K562 (cell line): ENCODE measurements around the gene PARD3B. TPM values are rescaled to one million over a fixed set of nuclear protein-coding genes. Genes with fewer than 3 reads are reported as not detected.

ENCODE experiments used
- ATAC-seq: fragments of 200-7000 bp; cut with Tn5 transposase; 3 replicates; pipeline ENCODE4 v1.9.1; 2020; ENCODE audit warnings: moderate library complexity
- BruUV-seq: library from RNA; stranded (reverse); fragments of 400-500 nt; replicated peaks from 2 replicates; lab custom pipeline; 2021; lab: Mats Ljungman, UMichigan
- CTCF ChIA-PET: fragments of 300-600 bp; formaldehyde crosslinking; extraction: SDS; loops from one replicate; lab custom pipeline; 2021; ENCODE audit warnings: low intra/inter-chr PET ratio; lab: Yijun Ruan, JAX
- POLR2A ChIA-PET: fragments of 300-600, 350-650 bp; sonication (Branson Sonifier 250); formaldehyde crosslinking; extraction: SDS; loops from one replicate; lab custom pipeline; 2021; ENCODE audit warnings: antibody characterized with exemption, inconsistent platforms; lab: Yijun Ruan, JAX
- DNase-seq, 4 experiments: peaks; one replicate each; pipeline versions ENCODE4 v3.0.0 to v3.0.0-alpha.2; 2011 to 2018; ENCODE audit warnings: low spot score in 3 of 4, mixed read lengths in 3 of 4; ENCODE audit errors: extremely low read depth in 1 of 4
- FAIRE-seq: peaks from 2 replicates; lab custom pipeline; 2011; peaks lifted over from hg19 to GRCh38; lab: Jason Lieb, UNC
- H2AFZ ChIP-seq: 2 replicates; pipeline ENCODE4 v1.6.0; 2011; ENCODE audit warnings: low read depth, low read length, control low read depth, inconsistent platforms
- H3K27ac ChIP-seq: fragments of 200-600 bp; 3 replicates; pipeline ENCODE4 v1.8.0; 2011; ENCODE audit warnings: low read depth, mild to moderate bottlenecking, control low read depth, inconsistent platforms, low read length, moderate library complexity, mixed read lengths; ENCODE audit errors: extremely low read depth
- H3K27me3 ChIP-seq, 2 experiments: fragments of 300-600 bp in 1 of 2; 2 replicates in 1 of 2; 3 replicates in 1 of 2; pipeline versions ENCODE4 v1.6.0 to v1.8.0; 2011; ENCODE audit warnings: inconsistent platforms in 2 of 2, low read length in 2 of 2, mild to moderate bottlenecking in 1 of 2, mixed read lengths in 1 of 2, moderate library complexity in 1 of 2; ENCODE audit not compliant: control insufficient read depth in 2 of 2, insufficient read depth in 2 of 2
- H3K36me3 ChIP-seq: fragments of 300-600 bp; 3 replicates; pipeline ENCODE4 v1.8.0; 2011; ENCODE audit warnings: mild to moderate bottlenecking, low read length, inconsistent platforms; ENCODE audit not compliant: control insufficient read depth, insufficient read depth
- H3K4me1 ChIP-seq, 2 experiments: fragments of 200-600 bp in 1 of 2; replicated peaks in 1 of 2; 2 replicates in 1 of 2; 3 replicates in 1 of 2; pipeline versions ENCODE4 v1.5.1 to v1.8.0; 2011; ENCODE audit warnings: inconsistent platforms in 2 of 2, low read length in 2 of 2, mild to moderate bottlenecking in 1 of 2, mixed read lengths in 1 of 2, moderate library complexity in 1 of 2; ENCODE audit not compliant: control insufficient read depth in 2 of 2, insufficient read depth in 2 of 2
- H3K4me2 ChIP-seq: 2 replicates; pipeline ENCODE4 v1.6.1; 2011; ENCODE audit warnings: low read length, control low read depth, inconsistent platforms, mixed read lengths; ENCODE audit not compliant: insufficient read depth
- H3K4me3 ChIP-seq: fragments of 200-600 bp; sonication (generic), shearing (Covaris generic); 2 replicates; pipeline ENCODE4 v1.5.1; 2016; ENCODE audit warnings: control low read depth, inconsistent platforms
- H3K79me2 ChIP-seq: fragments of 200-600 bp; 3 replicates; pipeline ENCODE4 v1.8.0; 2011; ENCODE audit warnings: low read length, inconsistent platforms; ENCODE audit not compliant: control insufficient read depth, insufficient read depth
- H3K9ac ChIP-seq, 2 experiments: 2 replicates each; pipeline versions ENCODE4 v1.6.0 to v1.6.1; 2011; ENCODE audit warnings: low read depth in 2 of 2, low read length in 2 of 2, control low read depth in 1 of 2, inconsistent platforms in 1 of 2, mild to moderate bottlenecking in 1 of 2, mixed read lengths in 1 of 2; ENCODE audit not compliant: insufficient read depth in 1 of 2
- H3K9me1 ChIP-seq: one replicate; pipeline ENCODE4 v1.6.0; 2011; ENCODE audit warnings: inconsistent platforms, mild to moderate bottlenecking, low read length, moderate library complexity; ENCODE audit not compliant: control insufficient read depth, insufficient read depth
- H3K9me3 ChIP-seq: replicated peaks from 2 replicates; pipeline ENCODE4 v1.5.1; 2011; ENCODE audit warnings: low read depth, low read length, inconsistent platforms; ENCODE audit not compliant: control insufficient read depth, insufficient read depth
- H4K20me1 ChIP-seq: replicated peaks from 2 replicates; pipeline ENCODE4 v1.6.1; 2011; ENCODE audit warnings: low read length, inconsistent platforms, mixed read lengths; ENCODE audit not compliant: control insufficient read depth, insufficient read depth
- POLR2H ChIP-seq: IDR thresholded peaks from 2 replicates; pipeline ENCODE4 v1.6.1; 2016; ENCODE audit warnings: missing genetic modification characterization, low read depth, mild to moderate bottlenecking, control low read depth, missing compliant biosample characterization, moderate library complexity
- SMARCE1 ChIP-seq: fragments of 450-650 bp; IDR thresholded peaks from 2 replicates; pipeline ENCODE4 v1.7.1; 2016; ENCODE audit warnings: mild to moderate bottlenecking
- ZC3H8 ChIP-seq: fragments of 450-650 bp; IDR thresholded peaks from 2 replicates; pipeline ENCODE4 v1.6.1; 2017
- ZFP36 ChIP-seq: fragments of 150-350 bp; IDR thresholded peaks from 2 replicates; pipeline ENCODE4 v1.6.1; 2018; ENCODE audit warnings: low read length, low read depth; ENCODE audit not compliant: partially characterized antibody
- ZNF121 ChIP-seq: sonication (generic); formaldehyde crosslinking; conservative IDR thresholded peaks from 2 replicates; pipeline ENCODE4 v1.8.0; 2022; ENCODE audit warnings: missing genetic modification reagents
- WGBS: fragments of 100-300 bp; shearing (Covaris generic); methylation state at CpG from one replicate; pipeline ENCODE4 v1.1.6; 2016; ENCODE audit warnings: low coverage, mixed read lengths; ENCODE audit not compliant: insufficient coverage; ENCODE audit errors: missing lambda C conversion rate; 5-methylcytosine and 5-hydroxymethylcytosine counted together
- in situ Hi-C: fragments of 300-500 bp; cut with MboI; formaldehyde crosslinking; loops from 4 replicates; pipeline ENCODE4 v1.15.0; 2018; ENCODE audit warnings: inconsistent platforms, mixed read lengths
- intact Hi-C: fragments of 100-400 bp; cut with micrococcal nuclease; formaldehyde crosslinking; loops from 2 replicates; pipeline ENCODE4 v1.14.2; 2022
- polyA plus RNA-seq, 8 experiments: library from polyadenylated mRNA; depleted of rRNA in 4 of 8; stranded (reverse) in 5 of 8; unstranded in 3 of 8; fragments of >200 nt; fragmentation: Nextera tagmentation in 2 of 8; fragmentation: Illumina TruSeq in 1 of 8; extraction: Ambion mirVana in 2 of 8; extraction: Trizol in 1 of 8; gene quantifications; 2 replicates each; pipeline versions ENCODE4 v1.2.1 to v1.2.3, GENCODE V29; 2011 to 2014; ENCODE audit warnings: inconsistent platforms in 1 of 8, missing spikeins in 1 of 8
- total RNA-seq, 7 experiments: library from RNA; depleted of rRNA in 6 of 7; stranded (reverse); fragments of >200 nt in 6 of 7; fragmentation: Illumina TruSeq in 2 of 7; extraction: Trizol in 2 of 7; gene quantifications; 2 replicates each; pipeline versions ENCODE4 v1.2.1 to v1.2.3, GENCODE V29; 2011 to 2021; ENCODE audit warnings: low replicate concordance in 1 of 7
- TF ChIP-seq, protein P1 (sequence below): fragments of 250-450 bp; sonication (Bioruptor Pico); IDR thresholded peaks from 2 replicates; pipeline ENCODE4 v1.4.0; 2020

PARD3B gene
- total and polyA plus RNA-seq, 9 of the 15 experiments (the other 6 are each of a cell fraction or from before 2014, with no cell fraction given) = 0.15 to 3.0 (median 1.1) TPM

DNA sequence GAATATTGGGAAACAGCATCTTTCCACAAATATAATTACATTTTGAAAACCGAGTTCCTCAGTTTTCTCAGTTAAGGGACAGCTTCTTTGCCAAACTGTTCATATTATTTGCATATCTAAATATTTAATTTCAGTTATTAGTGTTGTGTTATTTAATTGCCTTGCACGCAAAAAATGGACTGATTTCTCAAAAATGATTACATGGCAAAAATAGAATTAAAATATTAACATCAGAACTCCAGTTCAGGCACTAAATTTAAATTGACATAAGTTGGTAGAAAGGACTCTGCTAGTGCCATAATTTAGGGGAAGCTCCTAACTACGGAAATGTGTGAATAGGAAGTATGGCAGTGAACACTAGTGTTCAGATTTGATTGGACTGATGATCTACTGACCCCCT lies 209.6 kb downstream of the PARD3B start (continued):
- no peak for TF ChIP-seq ZC3H8
- no peak for TF ChIP-seq ZNF121 (CRISPR knock-in tag)
- TF ChIP-seq SMARCE1 = no peak
- no peak for TF ChIP-seq POLR2H (tag)

DNA sequence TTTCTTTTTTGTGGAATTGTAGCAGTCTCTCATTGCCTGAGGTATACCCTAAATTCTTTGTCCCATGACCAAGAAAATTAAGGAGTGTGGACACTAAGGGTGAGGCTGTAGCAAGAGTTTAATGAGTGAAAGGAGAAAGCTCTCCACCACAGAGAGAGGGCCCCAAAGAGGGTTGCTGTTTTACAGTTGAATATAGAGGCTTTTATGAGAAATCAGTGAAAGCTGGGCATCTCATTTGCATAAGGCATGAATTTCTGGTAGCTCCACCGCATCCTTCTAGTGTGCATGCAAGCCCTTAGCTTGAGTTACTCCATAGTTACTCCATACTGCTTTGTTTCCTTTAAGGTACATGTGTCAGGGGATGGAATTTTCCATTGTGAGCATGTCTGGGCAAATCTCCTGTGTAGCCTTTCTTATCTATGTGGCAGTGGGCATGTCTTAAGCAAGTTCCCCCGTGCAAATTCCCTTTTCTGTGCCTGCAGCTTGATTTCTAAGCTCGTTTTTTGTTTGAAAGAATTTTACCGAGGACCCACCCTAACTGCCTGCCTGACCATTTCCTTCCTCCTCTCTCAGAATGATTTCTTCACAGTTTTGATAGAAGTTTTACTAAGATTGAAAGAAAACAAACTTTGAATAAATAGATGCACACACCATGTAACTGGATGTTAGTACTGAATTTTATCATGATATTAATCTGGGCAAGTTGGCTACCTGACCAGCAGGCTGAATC lies 218.9 kb downstream of the PARD3B start:
- FAIRE-seq = no peak
- H3K4me2 ChIP-seq = no peak overlapping the region
- in situ Hi-C loops (no loop called here), intact Hi-C loops (no loop called here)
- no TSS peak for BruUV-seq
- H3K4me1 ChIP-seq = no peaks in the 10 kb centered on the region
- H2AFZ ChIP-seq = no peak overlapping the region
- H4K20me1 ChIP-seq = no peaks in the 10 kb centered on the region
- H3K9me3 ChIP-seq = no peaks in the 10 kb centered on the region
- H3K27me3 ChIP-seq = no peaks in the 10 kb centered on the region
- WGBS = 2% methylated on average over 4 of the region's 4 CpGs
- no peak overlapping the region for H3K27ac ChIP-seq
- no peak overlapping the region for H3K9ac ChIP-seq
- H3K79me2 ChIP-seq = no peaks in the 10 kb centered on the region
- no peak for ATAC-seq
- TF ChIP-seq, protein P1, sequence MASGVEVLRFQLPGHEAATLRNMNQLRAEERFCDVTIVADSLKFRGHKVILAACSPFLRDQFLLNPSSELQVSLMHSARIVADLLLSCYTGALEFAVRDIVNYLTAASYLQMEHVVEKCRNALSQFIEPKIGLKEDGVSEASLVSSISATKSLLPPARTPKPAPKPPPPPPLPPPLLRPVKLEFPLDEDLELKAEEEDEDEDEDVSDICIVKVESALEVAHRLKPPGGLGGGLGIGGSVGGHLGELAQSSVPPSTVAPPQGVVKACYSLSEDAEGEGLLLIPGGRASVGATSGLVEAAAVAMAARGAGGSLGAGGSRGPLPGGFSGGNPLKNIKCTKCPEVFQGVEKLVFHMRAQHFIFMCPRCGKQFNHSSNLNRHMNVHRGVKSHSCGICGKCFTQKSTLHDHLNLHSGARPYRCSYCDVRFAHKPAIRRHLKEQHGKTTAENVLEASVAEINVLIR = no peak
- TF ChIP-seq ZFP36 = peak; percentile 82
- H3K4me3 ChIP-seq = no peak overlapping the region
- no peaks in the 10 kb centered on the region for H3K9me1 ChIP-seq
- ChIA-PET POLR2A (no interaction called here), CTCF (no interaction called here)
- H3K36me3 ChIP-seq = no peaks in the 10 kb centered on the region
- no peak for DNase-seq
